NCI-H1436 treated with DMSO at 0.1 percent for 48 hours (cell line): Measurements from ENCODE around the gene NR4A1.

Source experiments
- DNase-seq: peaks from one replicate; lab custom pipeline; 2025; lab: John Stamatoyannopoulos, UW

NR4A1 gene

GRCh38 chr12:52058631-52059361 is 7.6 kb downstream of the NR4A1 start:
- DNase-seq = no peak

GRCh38 chr12:52059582-52060497 is 8.6 kb downstream of the NR4A1 start:
- no peak for DNase-seq

GRCh38 chr12:52060498-52061177 is 9.4 kb downstream of the NR4A1 start:
- DNase-seq = no peak

GRCh38 chr12:52061470-52062166 is 10.4 kb downstream of the NR4A1 start:
- no peak for DNase-seq

GRCh38 chr12:52062167-52063081 is 11.2 kb downstream of the NR4A1 start:
- no peak for DNase-seq

- no peak for DNase-seq
Observed at GRCh38 chr12:52063082-52063924, 12.1 kb downstream of the NR4A1 start.

- DNase-seq = no peak
Observed at GRCh38 chr12:52063981-52064649, 12.9 kb downstream of the NR4A1 start.

GRCh38 chr12:52066346-52067080 is 15.3 kb downstream of the NR4A1 start:
- no peak for DNase-seq

- DNase-seq = no peak
Observed at GRCh38 chr12:52067081-52067374, 15.8 kb downstream of the NR4A1 start.

- DNase-seq = peak; percentile 77
Observed at GRCh38 chr12:52069327-52070184, 18.3 kb downstream of the NR4A1 start, which contains the start of gene ATG101. Gene ATG101, plus strand, starts transcription at chr12:52069978. Its CDS starts 3,673 bp downstream, at chr12:52073651.

- DNase-seq = no peak
Observed at GRCh38 chr12:52070185-52070925, 19.1 kb downstream of the NR4A1 start.

- no peak for DNase-seq
Observed at GRCh38 chr12:52073531-52074381, 22.5 kb downstream of the NR4A1 start.

GRCh38 chr12:52074971-52075724 is 23.9 kb downstream of the NR4A1 start:
- no peak for DNase-seq

- DNase-seq = no peak
Observed at GRCh38 chr12:52076811-52077210, 25.6 kb downstream of the NR4A1 start.

- DNase-seq = no peak
Observed at GRCh38 chr12:52078276-52078675, 27.0 kb downstream of the NR4A1 start.
